Skin epidermis (tissue), 12 donors: ENCODE data around the gene P2RY2.

Source experiments
- H3K27ac ChIP-seq, 21 experiments: fragments of 200-600 bp; sonication (generic) in 11 of 21; one replicate each; pipeline ENCODE4 v1.5.0; 2020; ENCODE audit warnings: mild to moderate bottlenecking in 3 of 21, inconsistent platforms in 2 of 21, moderate library complexity in 2 of 21
- H3K4me3 ChIP-seq, 7 experiments: fragments of 200-600 bp; sonication (generic) in 2 of 7; one replicate each; pipeline ENCODE4 v1.5.0; 2020; ENCODE audit warnings: inconsistent platforms in 2 of 7, mild to moderate bottlenecking in 2 of 7, moderate library complexity in 1 of 7

The P2RY2 gene

DNA sequence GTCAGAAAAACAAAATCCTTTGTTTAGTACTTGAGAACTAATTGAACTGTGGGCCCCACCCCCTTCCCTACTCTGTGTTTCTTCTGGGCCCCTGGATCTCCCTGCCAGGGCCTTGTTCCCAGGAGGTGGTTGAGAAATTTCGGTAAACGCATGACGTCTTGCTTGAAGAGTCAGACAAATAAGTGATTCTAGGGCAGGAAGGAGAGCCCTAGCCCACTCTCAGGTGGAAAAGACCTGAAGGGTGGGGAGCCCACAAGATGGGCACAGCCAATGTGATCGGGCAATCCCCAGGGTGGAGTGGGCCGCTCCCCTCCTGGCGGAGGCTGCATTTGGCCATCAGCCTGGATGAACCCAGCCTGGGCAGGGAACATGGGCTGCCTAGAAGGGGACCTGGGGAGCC is 16.8 kb upstream of the P2RY2 start:
- peak overlapping the region in 11 of 21 experiments; percentile 9 to 66 (median 43) for H3K27ac ChIP-seq
- H3K4me3 ChIP-seq, result no peak overlapping the region

GRCh38 chr11:73201888-73202780 is 15.9 kb upstream of the P2RY2 start:
- no peak overlapping the region for H3K4me3 ChIP-seq
- peak overlapping the region in 12 of 21 experiments; percentile 9 to 66 (median 34) for H3K27ac ChIP-seq

DNA sequence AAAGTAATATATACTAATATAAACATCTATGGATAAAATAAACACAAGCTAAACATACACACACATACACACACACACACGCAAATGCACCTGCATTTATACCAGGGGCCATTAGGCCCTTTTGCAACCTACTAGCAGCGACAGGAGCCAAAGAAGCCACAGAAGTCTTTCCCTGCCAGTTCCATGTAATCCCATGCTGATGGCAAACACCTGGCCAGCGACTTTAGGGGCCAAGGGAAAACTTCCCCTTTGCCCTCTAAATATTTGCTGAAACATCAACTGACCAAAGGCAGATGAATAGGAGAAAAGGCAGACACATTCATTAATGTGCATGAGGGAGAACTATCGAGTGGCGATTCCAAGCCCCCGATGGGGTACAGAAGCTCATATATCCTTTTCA is 14.8 kb upstream of the P2RY2 start:
- H3K4me3 ChIP-seq, result no peak overlapping the region
- no peak overlapping the region for H3K27ac ChIP-seq

GRCh38 chr11:73203790-73204189 is 14.3 kb upstream of the P2RY2 start:
- Histone ChIP-seq H3K4me3 (no peak overlapping the region), H3K27ac (no peak overlapping the region)

- no peak overlapping the region for H3K4me3 ChIP-seq
- no peak overlapping the region for H3K27ac ChIP-seq
Measured at GRCh38 chr11:73204711-73205121, 13.4 kb upstream of the P2RY2 start.

DNA sequence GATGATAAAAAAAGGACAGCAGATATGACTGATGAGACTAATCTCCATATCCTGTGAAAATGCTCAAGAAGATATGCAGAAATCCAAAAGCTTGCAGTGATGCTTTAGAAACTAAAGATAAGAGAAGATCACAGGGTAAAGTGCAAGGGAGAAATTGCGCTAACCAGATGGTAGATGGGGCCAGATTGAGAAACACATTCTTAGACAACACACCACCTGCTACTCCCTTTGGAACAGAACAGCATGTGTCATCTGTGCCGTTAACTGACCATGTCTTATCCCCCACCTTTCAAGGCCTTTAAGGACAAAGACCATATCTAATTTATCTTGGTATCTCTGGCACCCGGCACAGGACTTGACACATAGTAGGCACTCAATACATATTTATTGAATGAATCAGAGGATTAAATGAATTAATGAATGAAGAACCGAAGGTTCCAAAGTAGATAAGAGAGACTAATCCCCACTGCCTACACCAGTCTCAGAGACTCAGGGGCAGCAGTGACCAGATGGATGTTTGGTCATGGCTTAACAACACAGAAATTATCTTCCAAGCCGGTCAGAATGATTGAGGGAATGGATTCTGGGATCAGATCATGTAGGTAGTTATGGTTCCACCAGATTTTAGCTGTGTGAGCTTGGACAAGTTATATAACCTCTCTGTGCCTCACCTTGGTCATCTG is 12.3 kb upstream of the P2RY2 start:
- Histone ChIP-seq H3K27ac (no peak overlapping the region), H3K4me3 (no peak overlapping the region)

- no peak overlapping the region for H3K4me3 ChIP-seq
- no peak overlapping the region for H3K27ac ChIP-seq
Measured at GRCh38 chr11:73206801-73207200, 11.3 kb upstream of the P2RY2 start.

GRCh38 chr11:73209892-73210291 is 8.2 kb upstream of the P2RY2 start:
- H3K27ac ChIP-seq, result no peak overlapping the region

DNA sequence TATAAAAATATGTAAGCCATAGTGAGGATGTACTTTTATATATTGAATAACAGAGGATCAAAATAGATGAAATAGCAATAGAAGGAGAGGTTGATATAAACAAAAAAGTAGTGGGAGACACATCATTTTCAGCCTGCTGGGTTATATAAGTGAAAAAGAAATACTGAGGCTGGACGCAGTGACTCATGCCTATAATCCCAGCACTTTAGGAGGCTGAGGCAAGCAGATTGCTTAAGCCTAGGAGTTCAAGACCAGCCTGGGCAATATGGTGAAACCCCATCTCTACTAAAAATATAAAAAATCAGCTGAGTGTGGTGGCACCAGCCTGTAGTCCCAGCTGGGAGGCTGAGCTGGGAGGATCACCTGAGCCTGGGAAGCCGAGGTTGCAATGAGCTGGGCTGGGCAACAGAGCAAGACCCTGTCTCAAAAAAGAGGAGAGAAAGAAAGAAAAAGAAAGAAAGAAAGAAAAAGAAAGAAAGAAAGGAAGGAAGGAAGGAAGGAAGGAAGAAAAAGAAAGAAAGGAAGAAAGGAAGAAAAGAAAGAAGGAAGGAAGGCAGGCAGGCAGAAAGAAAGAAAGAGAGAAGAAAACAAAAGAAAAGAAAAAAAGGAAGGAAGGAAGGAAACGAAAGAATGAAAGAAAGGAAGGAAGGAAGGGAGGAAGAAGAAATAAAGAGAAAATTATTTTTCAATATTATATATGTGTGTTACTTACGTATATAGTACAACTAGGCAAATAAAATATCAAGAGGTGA is 7.0 kb upstream of the P2RY2 start:
- H3K4me3 ChIP-seq, result no peak overlapping the region
- H3K27ac ChIP-seq, result no peak overlapping the region

More at GRCh38 chr11:73209892-73210291, 8.2 kb upstream of the P2RY2 start:
- H3K4me3 ChIP-seq, result no peak overlapping the region

DNA sequence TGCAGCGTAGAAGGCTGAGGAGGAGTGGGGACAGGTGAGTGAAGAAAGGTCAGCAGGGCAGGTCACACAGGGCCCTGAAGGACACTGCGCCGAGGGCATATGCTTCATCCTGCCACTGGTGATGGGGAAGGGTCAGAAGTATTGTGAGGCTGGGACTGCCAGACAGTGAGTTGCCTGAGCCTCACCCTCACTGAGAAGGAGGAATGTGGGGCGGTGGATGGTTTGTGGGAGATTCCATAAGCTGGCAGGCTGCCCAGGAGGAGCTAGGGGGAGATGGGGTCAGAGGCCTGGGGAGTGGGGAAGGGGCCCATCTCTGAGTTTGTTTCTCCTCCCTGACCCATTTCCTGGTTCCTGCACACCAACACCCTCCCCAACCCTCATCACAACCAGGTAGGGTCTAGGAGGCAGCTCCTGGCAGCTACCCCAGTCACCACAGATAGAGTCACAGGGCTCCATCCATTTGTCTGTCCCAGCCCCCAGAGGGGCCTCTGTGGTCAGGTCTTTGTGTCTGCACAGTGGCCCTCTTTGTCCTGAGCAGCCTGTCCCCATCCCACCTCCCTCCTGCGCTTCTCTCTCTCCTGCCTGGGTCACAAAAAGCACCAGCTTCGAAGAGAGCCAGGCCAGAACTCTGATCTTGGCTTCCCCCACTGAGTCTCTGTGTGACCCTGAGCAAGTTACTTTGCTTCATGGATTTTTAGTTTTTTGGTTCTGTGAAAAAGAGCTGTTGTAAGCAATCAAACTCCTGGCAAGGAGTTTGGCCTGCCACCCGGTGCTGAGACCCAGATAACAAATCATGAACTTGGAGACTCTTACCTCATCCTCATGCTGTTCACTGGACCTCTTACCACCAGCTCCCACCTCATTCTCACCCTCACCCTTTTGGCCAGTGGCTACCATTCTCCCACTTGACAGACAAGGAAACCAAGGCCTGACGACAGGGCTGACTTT is 4.6 kb upstream of the P2RY2 start:
- H3K4me3 ChIP-seq, result no peak overlapping the region
- H3K27ac ChIP-seq, result no peak overlapping the region

DNA sequence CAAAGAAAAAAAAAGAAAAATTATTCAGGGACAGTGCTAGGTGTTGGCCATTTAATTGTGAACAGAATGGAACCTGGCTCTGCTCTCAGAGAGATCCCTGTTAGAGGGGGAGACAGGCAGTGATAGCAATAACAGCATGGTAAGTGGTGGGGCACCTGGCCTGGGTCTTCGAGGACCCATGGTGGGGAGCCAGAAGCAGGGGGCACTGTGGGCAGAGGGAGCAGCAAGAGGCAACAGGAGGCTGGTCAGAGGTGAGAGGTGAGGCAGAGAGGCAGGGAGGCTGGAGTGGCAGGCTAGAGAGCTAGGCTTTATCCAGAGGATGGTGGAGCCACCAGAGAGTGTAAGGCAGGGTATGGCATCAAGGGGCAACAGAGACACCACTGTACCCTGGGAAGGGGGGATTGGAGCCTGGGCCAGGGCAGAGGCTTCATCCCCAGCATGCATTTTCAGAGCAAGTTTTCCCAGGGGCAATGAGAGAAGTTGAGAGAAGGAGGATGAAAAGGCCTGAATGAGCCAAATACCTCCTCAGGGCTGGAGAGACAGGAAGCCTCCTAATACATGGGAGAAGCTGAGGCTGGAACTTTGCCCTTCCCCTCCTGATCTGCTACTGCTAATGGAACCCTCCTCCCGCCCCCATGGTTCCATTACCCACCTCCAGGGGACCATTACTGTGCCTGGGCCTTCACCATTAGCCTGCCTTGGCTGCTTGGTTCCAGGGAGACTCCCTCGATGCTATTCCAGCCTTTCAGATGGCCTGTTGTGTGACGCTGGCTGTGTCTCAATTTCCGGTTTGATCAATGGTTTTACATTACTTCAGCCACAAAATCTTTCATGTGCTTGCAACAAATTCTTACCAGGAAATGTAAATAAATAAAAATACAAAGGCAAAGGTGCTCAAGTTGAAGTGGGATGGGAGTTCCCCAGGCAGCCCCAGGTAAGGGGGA is 2.6 kb upstream of the P2RY2 start:
- no peak overlapping the region for H3K4me3 ChIP-seq
- H3K27ac ChIP-seq, result no peak overlapping the region

- peak overlapping the region in 1 of 21 experiments; percentile 41 for H3K27ac ChIP-seq
Measured at GRCh38 chr11:73216465-73216864, 1.6 kb upstream of the P2RY2 start.

GRCh38 chr11:73217131-73217809 is 811 bp upstream of the P2RY2 start:
- peak overlapping the region in 3 of 7 experiments; percentile 45 to 52 (median 46) for H3K4me3 ChIP-seq
- H3K27ac ChIP-seq, result peak overlapping the region in 11 of 21 experiments; percentile 3 to 75 (median 44)

More at GRCh38 chr11:73216465-73216864, 1.6 kb upstream of the P2RY2 start:
- H3K4me3 ChIP-seq, result no peak overlapping the region

DNA sequence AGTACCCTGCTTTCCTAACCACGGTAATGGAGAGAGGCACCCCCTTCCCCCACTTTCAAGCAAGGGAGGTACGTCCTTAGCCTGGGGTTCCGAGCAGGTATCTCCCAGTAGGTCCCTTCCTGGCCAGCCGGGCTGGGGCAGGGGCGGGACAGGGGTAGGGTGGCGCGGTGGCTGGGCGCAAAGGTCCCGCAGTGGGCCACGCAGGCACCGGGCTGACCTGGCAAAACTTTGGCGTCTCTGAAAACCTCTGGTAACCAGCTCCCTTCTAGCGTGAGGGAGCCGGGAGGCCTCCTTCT is 323 bp upstream of the P2RY2 start:
- peak overlapping the region in 17 of 21 experiments; percentile 3 to 76 (median 53) for H3K27ac ChIP-seq
- H3K4me3 ChIP-seq, result peak overlapping the region; percentile 34 to 52 (median 43)

DNA sequence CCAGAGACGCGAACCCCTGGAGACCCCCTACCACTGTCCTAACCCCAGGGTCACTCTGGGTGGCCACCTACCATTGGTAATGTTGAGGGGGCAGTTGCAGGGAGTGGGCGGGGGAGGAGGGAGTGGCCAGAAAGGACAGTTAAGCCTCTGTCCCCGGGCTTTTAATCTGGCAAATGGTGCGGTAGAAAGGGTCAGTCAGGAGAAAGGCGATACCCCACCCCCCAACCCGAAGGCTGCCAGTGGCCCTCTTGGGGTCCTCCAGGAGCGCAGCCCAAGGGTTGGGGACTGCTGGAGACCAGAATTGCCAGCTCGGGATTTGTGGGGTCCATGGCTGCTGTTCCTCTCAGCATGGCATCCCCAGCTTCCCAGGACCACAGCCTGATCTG is 742 bp downstream of the P2RY2 start:
- Histone ChIP-seq H3K4me3 (peak overlapping the region; percentile 34 to 52 (median 43)), H3K27ac (peak overlapping the region in 13 of 21 experiments; percentile 3 to 76 (median 55))

GRCh38 chr11:73219396-73220285 is 1.6 kb downstream of the P2RY2 start:
- Histone ChIP-seq H3K4me3 (peak overlapping the region in 2 of 7 experiments; percentile 43 to 45), H3K27ac (peak overlapping the region in 1 of 21 experiments; percentile 7)

- H3K4me3 ChIP-seq, result no peak overlapping the region
- H3K27ac ChIP-seq, result no peak overlapping the region
Measured at GRCh38 chr11:73221451-73221850, 3.4 kb downstream of the P2RY2 start.
